ENCODE results near the gene CBX6. TPM values are rescaled to one million over a fixed set of nuclear protein-coding genes. Genes with fewer than 3 reads are reported as not detected.

Gene CBX6
- total and polyA plus RNA-seq, 2 of the 8 experiments (the other 6 are each of a cell fraction or from before 2014, with no cell fraction given), result 10.6 to 27.5 TPM

GRCh38 chr22:38881997-38882879 is 10.2 kb upstream of the CBX6 start (continued):
- TF ChIP-seq CHD7 (IDR thresholded peaks at IDR 0.05; ENCODE audit: insufficient replicate concordance, low read length), result no peak
- no peak for TF ChIP-seq TAF7 (optimal IDR thresholded peaks at IDR 0.05; ENCODE audit: borderline replicate concordance, low read depth, low read length)
- no peak for TF ChIP-seq KDM1A (IDR thresholded peaks at IDR 0.05; ENCODE audit: borderline replicate concordance, low read length)
- TF ChIP-seq CTBP2 (IDR thresholded peaks at IDR 0.05; ENCODE audit: borderline replicate concordance, insufficient read depth, insufficient read length, low read length), result no peak
